HEK293T (cell line): ENCODE data around the gene MT1E.
"Not testable (repeated sequence)": the region's sequence is repeated elsewhere in the genome, so short reads cannot be mapped to it uniquely, and the experiment has no call there.

ENCODE experiments used
- BHLHE40 ChIP-seq: fragments of 450-650 bp; IDR thresholded peaks from 2 replicates; pipeline ENCODE4 v1.6.1; 2016; ENCODE audit warnings: mild to moderate bottlenecking, moderate library complexity, borderline replicate concordance
- CTBP1 ChIP-seq: fragments of 450-650 bp; IDR thresholded peaks from 2 replicates; pipeline ENCODE4 v1.6.1; 2016; ENCODE audit warnings: borderline replicate concordance
- ELF4 ChIP-seq: fragments of 450-650 bp; IDR thresholded peaks from 2 replicates; pipeline ENCODE4 v1.6.1; 2017; ENCODE audit warnings: antibody characterized with exemption
- FOXA1 ChIP-seq: fragments of 450-650 bp; IDR thresholded peaks from 2 replicates; pipeline ENCODE4 v1.6.1; 2016; ENCODE audit warnings: mild to moderate bottlenecking
- FOXK2 ChIP-seq: fragments of 450-650 bp; IDR thresholded peaks from 2 replicates; pipeline ENCODE4 v1.6.1; 2016; ENCODE audit warnings: mild to moderate bottlenecking
- FOXM1 ChIP-seq: fragments of 450-650 bp; IDR thresholded peaks from 2 replicates; pipeline ENCODE4 v1.6.1; 2017; ENCODE audit warnings: mild to moderate bottlenecking, borderline replicate concordance
- HDGF ChIP-seq: fragments of 450-650 bp; IDR thresholded peaks from 2 replicates; pipeline ENCODE4 v1.6.1; 2017; ENCODE audit warnings: antibody characterized with exemption, borderline replicate concordance
- LEF1 ChIP-seq: fragments of 450-650 bp; IDR thresholded peaks from 2 replicates; pipeline ENCODE4 v1.6.1; 2017; ENCODE audit warnings: mild to moderate bottlenecking, borderline replicate concordance
- NFRKB ChIP-seq: fragments of 450-650 bp; IDR thresholded peaks from 2 replicates; pipeline ENCODE4 v1.6.1; 2016; ENCODE audit warnings: mild to moderate bottlenecking, moderate library complexity
- SP1 ChIP-seq: fragments of 450-650 bp; IDR thresholded peaks from 2 replicates; pipeline ENCODE4 v1.6.1; 2017
- SUZ12 ChIP-seq: fragments of 450-650 bp; IDR thresholded peaks from 2 replicates; pipeline ENCODE4 v1.6.1; 2016; ENCODE audit warnings: mild to moderate bottlenecking
- TARDBP ChIP-seq: fragments of 450-650 bp; IDR thresholded peaks from 2 replicates; pipeline ENCODE4 v1.6.1; 2016
- ZNF384 ChIP-seq: fragments of 450-650 bp; IDR thresholded peaks from 2 replicates; pipeline ENCODE4 v1.6.1; 2016
- TF ChIP-seq, protein P1 (sequence below): fragments of 450-650 bp; IDR thresholded peaks from 2 replicates; pipeline ENCODE4 v1.6.1; 2016

DNA sequence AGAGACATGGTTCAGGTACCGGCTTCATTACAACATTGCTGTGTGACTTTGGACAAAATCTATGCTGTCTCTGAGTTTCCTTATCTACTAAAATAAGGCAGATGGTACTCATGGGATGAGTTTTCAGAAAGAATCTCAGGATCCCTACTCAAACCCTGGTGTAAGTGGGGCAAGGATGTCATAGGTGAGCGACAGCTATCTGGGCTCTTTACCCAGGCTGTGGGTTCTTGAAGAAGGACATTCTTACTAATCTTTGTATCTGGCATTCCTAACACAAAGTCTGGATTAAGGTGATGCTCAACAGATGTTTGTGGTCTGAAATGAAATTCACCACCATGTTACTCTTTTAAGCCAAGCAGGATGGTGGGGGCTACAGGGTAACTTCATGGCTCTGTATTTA, 42.7 kb upstream of the MT1E start:
- TF ChIP-seq BHLHE40, FOXM1, TARDBP, NFRKB, FOXK2, FOXA1, SUZ12, ELF4, ZNF384, SP1, CTBP1, LEF1, HDGF: not testable (repeated sequence)
- TF ChIP-seq, protein P1, sequence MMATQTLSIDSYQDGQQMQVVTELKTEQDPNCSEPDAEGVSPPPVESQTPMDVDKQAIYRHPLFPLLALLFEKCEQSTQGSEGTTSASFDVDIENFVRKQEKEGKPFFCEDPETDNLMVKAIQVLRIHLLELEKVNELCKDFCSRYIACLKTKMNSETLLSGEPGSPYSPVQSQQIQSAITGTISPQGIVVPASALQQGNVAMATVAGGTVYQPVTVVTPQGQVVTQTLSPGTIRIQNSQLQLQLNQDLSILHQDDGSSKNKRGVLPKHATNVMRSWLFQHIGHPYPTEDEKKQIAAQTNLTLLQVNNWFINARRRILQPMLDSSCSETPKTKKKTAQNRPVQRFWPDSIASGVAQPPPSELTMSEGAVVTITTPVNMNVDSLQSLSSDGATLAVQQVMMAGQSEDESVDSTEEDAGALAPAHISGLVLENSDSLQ: not testable (repeated sequence)
